Muscle layer of duodenum (tissue), 2 donors: ENCODE measurements around the gene WWOX.

ENCODE experiments used
- H3K27ac ChIP-seq: one replicate; pipeline ENCODE4 v1.7.0; 2013; ENCODE audit warnings: mild to moderate bottlenecking, low read length
- H3K27me3 ChIP-seq: one replicate; pipeline ENCODE4 v1.7.0; 2013; ENCODE audit warnings: low read depth, mild to moderate bottlenecking, control low read depth, low read length
- H3K36me3 ChIP-seq, 2 donors: one replicate each; pipeline ENCODE4 v1.7.0; 2013; ENCODE audit warnings: low read length in 2 of 2, control low read depth in 1 of 2, mild to moderate bottlenecking in 1 of 2; ENCODE audit not compliant: insufficient read depth in 2 of 2, control insufficient read depth in 1 of 2
- H3K4me1 ChIP-seq, 2 donors: one replicate each; pipeline ENCODE4 v1.7.0; 2013; ENCODE audit warnings: low read length in 2 of 2, mild to moderate bottlenecking in 2 of 2, control low read depth in 1 of 2, moderate library complexity in 1 of 2; ENCODE audit not compliant: insufficient read depth in 2 of 2, control insufficient read depth in 1 of 2
- H3K4me3 ChIP-seq, 2 donors: one replicate each; pipeline ENCODE4 v1.7.0; 2013; ENCODE audit warnings: low read length in 2 of 2, low read depth in 1 of 2, mild to moderate bottlenecking in 1 of 2
- H3K9me3 ChIP-seq, 2 donors: one replicate each; pipeline ENCODE4 v1.7.0; 2013; ENCODE audit warnings: low read length in 2 of 2, control low read depth in 1 of 2, mild to moderate bottlenecking in 1 of 2; ENCODE audit not compliant: control insufficient read depth in 1 of 2
- donor health status: healthy.

The WWOX gene

DNA sequence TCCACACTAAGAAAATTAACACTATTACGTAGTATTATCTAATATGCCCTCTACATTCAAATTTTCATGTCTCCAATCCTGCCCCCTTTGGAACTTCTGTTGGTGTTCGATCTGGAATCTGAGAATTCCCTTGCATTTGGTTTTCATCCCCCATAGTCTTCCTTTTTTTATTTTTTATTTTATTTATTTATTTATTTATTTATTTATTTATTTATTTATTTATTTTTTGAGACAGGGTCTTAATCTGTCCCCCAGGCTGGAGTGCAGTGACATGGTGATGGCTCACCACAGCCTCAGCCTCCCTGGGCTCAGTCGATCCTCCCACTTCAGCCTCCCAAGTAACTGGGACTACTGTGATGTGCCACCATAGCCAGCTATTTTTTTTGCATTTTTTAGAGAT, 911.8 kb downstream of the WWOX start:
- H3K36me3 ChIP-seq = no peaks in the 10 kb centered on the region

DNA sequence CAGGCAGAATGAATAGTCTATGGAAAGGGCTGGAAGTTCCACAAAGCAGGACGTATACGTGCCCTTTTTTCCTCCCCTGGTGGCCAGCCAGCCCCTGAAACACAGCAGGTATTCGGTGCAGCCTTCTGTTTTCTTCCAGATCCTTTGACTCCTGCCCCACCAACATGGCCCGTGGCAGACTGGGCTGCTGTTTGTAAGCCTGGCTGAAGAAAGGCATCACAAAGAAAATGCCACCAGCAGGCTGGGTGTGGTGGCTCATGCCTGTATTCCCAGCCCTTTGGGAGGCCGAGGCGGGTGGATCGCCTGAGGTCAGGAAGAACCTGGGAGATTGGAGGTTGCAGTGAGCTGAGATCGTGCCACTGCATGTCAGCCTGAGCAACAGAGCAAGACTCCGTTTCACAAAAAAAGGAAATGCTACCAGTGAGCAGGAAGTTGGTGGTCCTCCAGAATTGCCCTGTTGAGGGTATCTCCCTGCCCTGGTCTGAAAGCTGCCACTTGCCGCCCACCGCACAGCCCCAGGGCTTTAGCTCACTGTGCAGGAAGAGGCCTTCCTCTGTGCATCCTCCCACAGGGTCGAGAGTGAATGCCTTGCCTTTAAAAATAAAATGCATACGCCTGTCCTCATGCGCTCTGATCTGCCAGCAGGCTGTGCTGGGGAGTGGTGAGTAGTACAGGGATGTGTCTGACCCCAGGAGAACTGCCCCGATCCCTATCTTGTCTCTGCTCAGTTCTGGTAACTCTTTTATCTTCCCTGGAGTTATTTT, 913.4 kb downstream of the WWOX start:
- Histone ChIP-seq H3K4me3 (no peak overlapping the region), H3K36me3 (no peaks in the 10 kb centered on the region), H3K9me3 (no peaks in the 10 kb centered on the region), H3K27me3 (no peaks in the 10 kb centered on the region), H3K27ac (no peak overlapping the region), H3K4me1 (no peaks in the 10 kb centered on the region)

More for the DNA sequence above, 911.8 kb downstream of the WWOX start:
- H3K27me3 ChIP-seq = no peaks in the 10 kb centered on the region
- no peaks in the 10 kb centered on the region for H3K4me1 ChIP-seq
- H3K27ac ChIP-seq = no peak overlapping the region
- H3K4me3 ChIP-seq = no peak overlapping the region
- no peaks in the 10 kb centered on the region for H3K9me3 ChIP-seq

DNA sequence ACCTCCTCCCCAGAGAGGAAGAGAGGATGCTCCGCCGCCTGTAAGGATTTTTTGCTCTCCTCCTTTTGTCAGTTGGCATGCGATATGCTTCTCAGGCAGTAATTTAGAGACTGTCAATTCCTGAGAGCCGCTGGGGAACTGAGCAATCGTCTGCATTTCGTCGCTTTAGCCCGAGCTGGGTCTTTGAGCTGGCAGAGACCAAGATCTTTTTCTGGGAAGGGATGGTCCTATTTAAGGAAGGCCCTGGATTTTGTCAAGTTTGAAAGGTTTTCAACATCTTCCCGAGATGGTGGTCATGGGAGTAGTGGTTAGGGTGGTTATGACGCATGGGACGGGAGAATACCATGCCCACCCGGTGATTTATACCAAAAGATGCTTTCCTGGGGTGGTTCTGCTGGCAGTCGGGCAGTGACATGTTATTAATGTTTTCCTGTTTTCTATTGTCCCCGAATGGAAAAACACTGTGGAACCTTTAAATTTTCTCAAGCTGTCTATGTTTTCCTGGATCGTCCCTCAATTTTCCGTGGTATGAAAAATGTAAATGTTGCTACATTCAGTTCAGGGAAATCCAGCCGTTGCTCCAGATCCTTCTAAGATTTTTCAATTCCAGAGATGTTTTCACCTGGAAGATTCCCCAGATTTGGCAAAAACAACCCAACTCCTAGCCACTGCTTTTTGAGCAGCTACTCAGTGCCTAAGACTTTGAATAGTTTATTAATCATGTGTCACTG, 914.6 kb downstream of the WWOX start:
- Histone ChIP-seq H3K4me1 (no peaks in the 10 kb centered on the region), H3K27ac (no peak overlapping the region), H3K4me3 (no peak overlapping the region), H3K9me3 (no peaks in the 10 kb centered on the region), H3K36me3 (no peaks in the 10 kb centered on the region), H3K27me3 (no peaks in the 10 kb centered on the region)

DNA sequence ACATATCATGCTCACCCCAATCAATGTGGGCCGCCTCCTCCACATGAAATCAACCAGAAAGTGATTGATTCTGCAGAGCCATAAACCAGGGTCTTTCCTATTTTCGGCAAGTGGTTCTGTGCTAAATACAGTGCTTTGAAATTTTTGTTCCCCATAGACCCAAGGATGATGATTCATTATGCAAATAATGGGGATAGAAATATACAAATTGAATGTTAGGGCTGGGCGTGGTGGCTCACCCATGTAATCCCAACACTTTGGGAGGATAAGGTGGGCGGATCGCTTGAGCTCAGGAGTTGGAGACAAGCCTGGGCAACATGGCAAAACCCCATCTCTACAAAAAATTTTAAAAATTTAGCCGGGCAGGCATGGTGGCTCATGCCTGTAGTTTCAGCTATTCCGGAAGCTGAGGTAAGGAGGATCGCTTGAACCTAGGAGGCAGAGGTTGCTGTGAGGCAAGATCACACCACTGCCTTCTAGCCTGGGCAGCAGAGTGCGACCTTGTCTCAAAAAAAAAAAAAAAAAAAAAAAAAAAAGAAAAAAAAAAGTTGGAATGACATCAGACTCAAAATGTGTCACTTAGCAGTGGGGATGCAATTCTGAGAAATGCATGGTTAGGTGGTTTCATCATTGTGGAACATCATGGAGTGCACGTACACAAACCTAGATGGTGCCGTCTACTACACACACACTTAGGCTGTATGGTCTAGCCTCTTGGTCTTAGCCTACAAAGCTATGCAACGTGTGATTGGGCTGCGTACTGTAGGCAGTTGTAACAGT, 919.4 kb downstream of the WWOX start:
- no peak overlapping the region for H3K4me3 ChIP-seq
- no peak overlapping the region for H3K27ac ChIP-seq
- no peaks in the 10 kb centered on the region for H3K36me3 ChIP-seq
- H3K4me1 ChIP-seq = no peaks in the 10 kb centered on the region
- no peaks in the 10 kb centered on the region for H3K9me3 ChIP-seq
- H3K27me3 ChIP-seq = no peaks in the 10 kb centered on the region

DNA sequence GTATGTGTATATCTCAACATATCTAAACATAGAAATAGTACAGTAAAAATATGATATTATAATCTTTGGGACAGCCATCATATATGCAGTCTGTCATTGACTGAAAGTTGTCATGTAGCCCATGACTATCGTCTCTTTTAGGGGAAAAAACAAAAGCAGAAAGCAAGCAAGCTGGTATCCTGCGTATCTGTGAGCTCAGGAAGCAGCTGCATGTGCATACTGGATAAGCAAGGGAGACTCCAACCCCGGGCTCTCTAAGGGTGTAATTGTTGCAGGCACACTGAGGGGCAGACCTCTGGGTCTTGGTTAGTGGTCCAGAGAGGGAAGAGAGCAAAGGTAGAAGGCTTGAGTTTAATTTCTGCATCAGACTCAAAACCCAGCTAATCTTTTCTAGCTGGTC, 920.0 kb downstream of the WWOX start:
- Histone ChIP-seq H3K4me1 (no peaks in the 10 kb centered on the region), H3K27me3 (no peaks in the 10 kb centered on the region), H3K9me3 (no peaks in the 10 kb centered on the region), H3K36me3 (no peaks in the 10 kb centered on the region), H3K4me3 (no peak overlapping the region), H3K27ac (no peak overlapping the region)

DNA sequence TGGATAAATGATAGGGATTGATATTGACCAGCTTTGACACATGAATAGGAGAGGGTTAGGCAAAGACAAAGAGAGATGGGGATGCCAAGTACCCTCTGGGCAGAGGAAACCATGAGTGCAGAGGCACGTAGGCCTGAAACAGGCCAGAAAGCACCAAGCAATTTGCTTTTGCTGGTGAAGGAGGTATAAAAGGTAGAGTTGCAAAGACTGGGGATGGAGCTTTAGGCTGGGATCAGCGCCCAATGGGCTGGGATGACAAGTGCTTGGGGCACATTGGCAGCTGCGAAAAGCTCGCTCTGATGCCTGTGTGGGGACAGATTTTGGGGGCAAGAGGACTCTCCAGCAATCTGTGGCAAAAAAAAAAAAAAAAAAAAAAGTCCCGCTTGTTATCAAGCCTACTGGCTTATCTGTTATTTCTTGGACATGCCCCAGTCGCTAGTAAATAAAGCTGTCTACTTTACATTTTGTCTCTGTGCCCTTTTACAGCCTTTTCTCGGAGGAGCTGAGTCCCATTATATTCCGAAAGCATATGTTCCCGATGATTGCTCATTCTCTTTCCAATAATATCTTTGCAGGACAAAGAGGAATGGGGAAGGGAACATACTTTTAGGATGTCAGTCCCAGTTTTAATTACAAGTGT, 922.7 kb downstream of the WWOX start:
- no peaks in the 10 kb centered on the region for H3K36me3 ChIP-seq
- no peaks in the 10 kb centered on the region for H3K9me3 ChIP-seq
- no peaks in the 10 kb centered on the region for H3K27me3 ChIP-seq
- no peak overlapping the region for H3K4me3 ChIP-seq
- no peak overlapping the region for H3K27ac ChIP-seq
- H3K4me1 ChIP-seq = no peaks in the 10 kb centered on the region

DNA sequence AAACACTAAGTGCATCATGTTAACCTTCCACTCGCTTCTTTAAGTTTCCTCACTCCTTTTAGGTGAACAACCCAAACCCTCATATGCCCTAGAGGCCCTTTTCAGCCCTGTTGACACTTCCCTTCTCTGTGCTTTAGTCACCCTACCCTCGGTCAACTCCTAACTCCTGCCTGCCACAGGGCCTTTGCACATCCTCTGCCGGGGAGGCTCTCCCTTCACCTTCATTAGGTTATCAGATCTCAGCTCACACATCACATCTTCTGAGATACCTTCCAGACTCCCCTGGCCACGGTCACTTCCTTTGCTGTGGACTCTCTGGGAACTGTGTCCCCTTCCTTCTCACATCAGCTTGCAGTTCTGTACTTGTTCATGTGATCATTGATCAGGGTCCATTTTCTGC, 926.7 kb downstream of the WWOX start:
- Histone ChIP-seq H3K4me1 (no peaks in the 10 kb centered on the region), H3K27ac (no peak overlapping the region), H3K4me3 (no peak overlapping the region), H3K36me3 (no peaks in the 10 kb centered on the region), H3K9me3 (no peaks in the 10 kb centered on the region), H3K27me3 (no peaks in the 10 kb centered on the region)

DNA sequence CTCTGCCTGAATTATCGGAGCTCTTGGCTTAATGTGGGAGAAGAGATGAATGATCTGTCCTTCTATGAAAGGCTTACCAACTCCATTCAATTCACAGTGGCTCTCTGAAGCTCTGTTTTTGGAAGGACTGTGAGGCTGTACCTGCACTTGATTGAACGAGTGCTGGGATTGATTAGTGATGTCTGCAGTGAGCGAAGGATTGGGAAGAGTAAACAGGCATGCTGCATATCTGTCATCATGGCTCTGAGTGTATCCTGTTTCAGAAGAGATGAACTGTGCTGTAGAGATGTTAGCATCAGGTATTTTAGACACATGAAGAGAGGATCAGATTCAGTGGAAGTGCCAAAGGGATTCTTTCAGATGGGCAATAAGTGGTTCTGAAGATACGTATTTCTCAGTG, 937.1 kb downstream of the WWOX start:
- Histone ChIP-seq H3K27ac (no peak overlapping the region), H3K4me3 (no peak overlapping the region), H3K4me1 (peaks cover 0 to 4% of the 10 kb centered on the region in 2 donors), H3K9me3 (no peaks in the 10 kb centered on the region), H3K27me3 (no peaks in the 10 kb centered on the region), H3K36me3 (no peaks in the 10 kb centered on the region)

DNA sequence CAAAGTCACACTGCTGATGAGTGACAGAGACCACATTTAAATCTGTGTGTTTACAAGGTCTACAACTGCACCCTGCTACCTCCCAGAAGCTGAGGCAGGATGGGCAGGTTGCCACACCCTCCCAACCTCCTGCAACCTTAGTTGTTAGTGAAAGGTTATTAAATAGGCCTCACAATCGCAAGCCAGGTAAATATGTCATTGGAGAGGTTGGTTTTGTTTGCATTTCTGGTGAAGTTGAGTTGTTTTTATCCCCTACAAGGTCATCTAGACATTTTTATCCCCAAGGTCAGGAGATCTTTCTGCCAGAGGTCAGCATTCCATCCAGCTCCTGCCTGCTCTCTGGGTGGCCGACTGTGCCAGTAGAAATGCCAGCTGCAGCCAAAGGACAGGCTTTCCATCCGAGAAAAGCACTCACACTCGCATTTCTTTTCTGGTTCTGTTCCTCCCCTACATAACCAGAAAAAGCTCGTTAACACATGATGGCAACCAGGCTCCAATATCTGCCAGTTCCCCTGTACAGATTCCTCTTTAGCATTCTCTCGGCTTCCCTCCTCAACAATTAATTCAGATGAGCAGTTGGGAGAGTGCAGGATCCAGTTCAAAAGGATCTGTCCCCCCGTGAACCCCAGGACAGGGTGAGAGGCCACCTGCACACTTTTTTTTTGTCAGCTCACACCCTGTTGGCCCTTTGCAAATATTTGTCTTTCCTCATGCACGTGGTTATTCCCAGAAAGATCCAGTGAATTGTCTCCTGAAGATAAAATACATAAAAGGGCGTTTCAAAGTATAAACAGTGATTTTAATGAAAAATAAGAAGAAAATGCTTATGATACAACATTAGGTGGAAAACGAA, 938.3 kb downstream of the WWOX start:
- H3K9me3 ChIP-seq = no peaks in the 10 kb centered on the region
- H3K27ac ChIP-seq = no peak overlapping the region
- no peaks in the 10 kb centered on the region for H3K27me3 ChIP-seq
- peaks cover 0 to 4% of the 10 kb centered on the region in 2 donors for H3K4me1 ChIP-seq
- H3K4me3 ChIP-seq = no peak overlapping the region
- no peaks in the 10 kb centered on the region for H3K36me3 ChIP-seq

DNA sequence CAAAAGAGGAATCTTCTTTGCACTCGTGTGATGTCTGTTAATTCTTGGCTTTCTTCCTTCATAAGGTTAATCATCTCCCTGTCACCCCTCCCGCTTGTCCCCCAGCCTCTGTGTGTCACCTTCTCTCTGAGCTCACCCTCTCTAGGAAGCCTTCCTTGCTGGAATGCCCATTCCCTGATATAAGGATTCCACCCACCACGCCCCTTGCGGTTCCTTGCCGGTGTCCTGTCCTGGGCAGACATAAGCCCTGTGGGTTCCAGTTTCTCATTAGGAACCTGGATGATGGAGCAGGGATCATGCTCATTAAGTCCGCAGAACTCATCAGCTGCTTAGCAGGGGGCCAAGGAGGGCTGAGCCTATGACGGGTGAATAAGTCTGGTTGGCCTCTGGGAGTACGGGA, 941.8 kb downstream of the WWOX start:
- no peaks in the 10 kb centered on the region for H3K9me3 ChIP-seq
- H3K4me3 ChIP-seq = no peak overlapping the region
- H3K27ac ChIP-seq = no peak overlapping the region
- no peaks in the 10 kb centered on the region for H3K36me3 ChIP-seq
- H3K4me1 ChIP-seq = peaks cover 0 to 4% of the 10 kb centered on the region in 2 donors
- H3K27me3 ChIP-seq = no peaks in the 10 kb centered on the region
